IMR-90 (cell line): Measurements from ENCODE around the gene USP43. TPM values are rescaled to one million over a fixed set of nuclear protein-coding genes. Genes with fewer than 3 reads are reported as not detected.

Experiments used
- ATAC-seq: fragments of 200-7000 bp; cut with Tn5 transposase; 2 replicates; pipeline ENCODE4 v1.9.1; 2020; ENCODE audit warnings: low read depth, mild to moderate bottlenecking, moderate library complexity
- BruUV-seq: library from RNA; stranded (reverse); fragments of 400-500 nt; replicated peaks from 2 replicates; lab custom pipeline; 2021; lab: Mats Ljungman, UMichigan
- CTCF ChIA-PET: fragments of 300-600 bp; formaldehyde crosslinking; extraction: SDS; loops from one replicate; lab custom pipeline; 2021; ENCODE audit warnings: antibody characterized with exemption; lab: Yijun Ruan, JAX
- POLR2A ChIA-PET: fragments of 300-600 bp; sonication (Branson Sonifier 250); formaldehyde crosslinking; loops from one replicate; lab custom pipeline; 2022; ENCODE audit warnings: antibody characterized with exemption; ENCODE audit not compliant: unreplicated experiment; lab: Charles Lee
- DNase-seq: peaks from one replicate; pipeline ENCODE4 v3.0.0; 2013
- H2AFZ ChIP-seq: replicated peaks from 2 replicates; pipeline ENCODE3; 2013; ENCODE audit warnings: low read length, mild to moderate bottlenecking; ENCODE audit not compliant: poor library complexity
- H2AK5ac ChIP-seq: 2 replicates; pipeline ENCODE4 v1.6.1; 2013; ENCODE audit warnings: low read depth, low read length, inconsistent platforms
- H2AK9ac ChIP-seq: replicated peaks from 2 replicates; pipeline ENCODE3; 2013; ENCODE audit warnings: mild to moderate bottlenecking, low read depth, low read length, moderate library complexity; ENCODE audit not compliant: poor library complexity
- H2BK120ac ChIP-seq: 2 replicates; pipeline ENCODE4 v1.6.1; 2013; ENCODE audit warnings: low read depth, low read length, inconsistent platforms
- H2BK15ac ChIP-seq: 3 replicates; pipeline ENCODE4 v1.6.1; 2013; ENCODE audit warnings: low read depth, low read length, inconsistent platforms
- H2BK20ac ChIP-seq: 2 replicates; pipeline ENCODE4 v1.6.1; 2013; ENCODE audit warnings: low read depth, mild to moderate bottlenecking, inconsistent platforms, low read length, moderate library complexity
- H2BK5ac ChIP-seq: 2 replicates; pipeline ENCODE4 v1.6.1; 2013; ENCODE audit warnings: mild to moderate bottlenecking, low read depth, low read length, inconsistent platforms; ENCODE audit not compliant: poor library complexity, severe bottlenecking
- H3K14ac ChIP-seq: replicated peaks from 2 replicates; pipeline ENCODE4 v1.6.1; 2013; ENCODE audit warnings: low read depth, low read length, inconsistent platforms
- H3K18ac ChIP-seq: 2 replicates; pipeline ENCODE4 v1.6.1; 2013; ENCODE audit warnings: low read depth, low read length, control low read depth
- H3K23ac ChIP-seq: 2 replicates; pipeline ENCODE4 v1.6.1; 2013; ENCODE audit warnings: low read depth, low read length, inconsistent platforms
- H3K27ac ChIP-seq: 2 replicates; pipeline ENCODE4 v1.5.1; 2013; ENCODE audit warnings: mild to moderate bottlenecking, control low read depth, low read length; ENCODE audit not compliant: insufficient read depth
- H3K27me3 ChIP-seq: 2 replicates; pipeline ENCODE4 v1.6.1; 2013; ENCODE audit warnings: low read length; ENCODE audit not compliant: control insufficient read depth, insufficient read depth
- H3K36me3 ChIP-seq: 2 replicates; pipeline ENCODE4 v1.6.1; 2013; ENCODE audit warnings: low read length, mixed read lengths; ENCODE audit not compliant: control insufficient read depth, insufficient read depth
- H3K4ac ChIP-seq: 2 replicates; pipeline ENCODE4 v1.6.1; 2013; ENCODE audit warnings: low read depth, low read length, inconsistent platforms
- H3K4me1 ChIP-seq: 2 replicates; pipeline ENCODE4 v1.6.1; 2013; ENCODE audit warnings: low read length, mixed read lengths; ENCODE audit not compliant: control insufficient read depth, insufficient read depth
- H3K4me2 ChIP-seq: 2 replicates; pipeline ENCODE4 v1.6.1; 2013; ENCODE audit warnings: low read depth, mild to moderate bottlenecking, control low read depth, low read length, moderate library complexity
- H3K4me3 ChIP-seq: 2 replicates; pipeline ENCODE4 v1.5.1; 2013; ENCODE audit warnings: low read depth, mild to moderate bottlenecking, control low read depth, low read length, moderate library complexity; ENCODE audit not compliant: insufficient read depth
- H3K56ac ChIP-seq: 2 replicates; pipeline ENCODE4 v1.6.1; 2013; ENCODE audit warnings: low read length, inconsistent platforms; ENCODE audit not compliant: insufficient read depth; ENCODE audit errors: extremely low read depth
- H3K79me1 ChIP-seq, 2 experiments: 2 replicates each; pipeline ENCODE4 v1.6.1; 2013; ENCODE audit warnings: low read length in 2 of 2, inconsistent platforms in 1 of 2, low read depth in 1 of 2
- H3K9ac ChIP-seq: 2 replicates; pipeline ENCODE4 v1.6.1; 2013; ENCODE audit warnings: low read depth, low read length, control low read depth
- H3K9me1 ChIP-seq: 2 replicates; pipeline ENCODE4 v1.6.1; 2013; ENCODE audit warnings: low read length, inconsistent platforms; ENCODE audit not compliant: insufficient read depth
- H3K9me3 ChIP-seq: 2 replicates; pipeline ENCODE4 v1.6.1; 2013; ENCODE audit warnings: low read length; ENCODE audit not compliant: control insufficient read depth, insufficient read depth
- H4K20me1 ChIP-seq: 2 replicates; pipeline ENCODE4 v1.6.1; 2013; ENCODE audit warnings: low read length, inconsistent platforms; ENCODE audit not compliant: insufficient read depth
- H4K5ac ChIP-seq: 2 replicates; pipeline ENCODE4 v1.6.1; 2013; ENCODE audit warnings: mild to moderate bottlenecking, low read depth, low read length, control low read depth
- H4K8ac ChIP-seq, 2 experiments: 2 replicates each; pipeline ENCODE4 v1.6.1; 2013; ENCODE audit warnings: low read depth in 2 of 2, low read length in 2 of 2, control low read depth in 1 of 2, inconsistent platforms in 1 of 2
- H4K91ac ChIP-seq: 2 replicates; pipeline ENCODE4 v1.6.1; 2013; ENCODE audit warnings: low read depth, low read length, inconsistent platforms; ENCODE audit not compliant: insufficient read depth
- BHLHE40 ChIP-seq: fragments of 150-350 bp; IDR thresholded peaks from 2 replicates; pipeline ENCODE4 v1.6.1; 2016; ENCODE audit warnings: mild to moderate bottlenecking, low read depth, low read length
- CEBPB ChIP-seq: IDR thresholded peaks from 2 replicates; pipeline ENCODE4 v1.6.1; 2012; ENCODE audit warnings: low read depth, low read length, improper control_type of control experiment
- CHD1 ChIP-seq: IDR thresholded peaks from 2 replicates; pipeline ENCODE4 v1.6.1; 2012; ENCODE audit warnings: low read depth, low read length, improper control_type of control experiment
- ELK1 ChIP-seq: fragments of 150-350 bp; IDR thresholded peaks from 2 replicates; pipeline ENCODE4 v1.6.1; 2016; ENCODE audit warnings: low read depth, mild to moderate bottlenecking, low read length, moderate library complexity, borderline replicate concordance
- FOS ChIP-seq: fragments of 150-350 bp; IDR thresholded peaks from 2 replicates; pipeline ENCODE4 v1.6.1; 2016; ENCODE audit warnings: low read depth, low read length
- MAZ ChIP-seq: IDR thresholded peaks from 2 replicates; pipeline ENCODE4 v1.6.1; 2012; ENCODE audit warnings: low read depth, mild to moderate bottlenecking, low read length, improper control_type of control experiment, moderate library complexity, borderline replicate concordance
- MXI1 ChIP-seq: IDR thresholded peaks from 2 replicates; pipeline ENCODE4 v1.6.1; 2012; ENCODE audit warnings: low read depth, mild to moderate bottlenecking, low read length, moderate library complexity, borderline replicate concordance
- NFE2L2 ChIP-seq: fragments of 150-350 bp; IDR thresholded peaks from 2 replicates; pipeline ENCODE4 v1.6.1; 2016; ENCODE audit warnings: low read depth, mild to moderate bottlenecking, low read length
- POLR2A ChIP-seq: IDR thresholded peaks from 2 replicates; pipeline ENCODE4 v1.6.1; 2012; ENCODE audit warnings: mild to moderate bottlenecking, low read depth, low read length
- RAD21 ChIP-seq: IDR thresholded peaks from 2 replicates; pipeline ENCODE4 v1.6.1; 2012; ENCODE audit warnings: low read length, improper control_type of control experiment
- RCOR1 ChIP-seq: IDR thresholded peaks from 2 replicates; pipeline ENCODE4 v1.6.1; 2012; ENCODE audit warnings: mild to moderate bottlenecking, low read length, improper control_type of control experiment; ENCODE audit not compliant: insufficient replicate concordance
- RFX5 ChIP-seq: IDR thresholded peaks from 2 replicates; pipeline ENCODE4 v1.8.0; 2012; ENCODE audit warnings: low read depth, mild to moderate bottlenecking, low read length, moderate library complexity
- SMC3 ChIP-seq: fragments of 150-350 bp; IDR thresholded peaks from 2 replicates; pipeline ENCODE4 v1.6.1; 2016; ENCODE audit warnings: low read depth, mild to moderate bottlenecking, antibody characterized with exemption, low read length, moderate library complexity
- WGBS, 2 experiments: methylation state at CpG; one replicate each; pipeline versions ENCODE4 v1.1.5 to v1.1.7; 2013; ENCODE audit warnings: missing lambda C conversion rate in 2 of 2; ENCODE audit not compliant: insufficient read length in 1 of 2; ENCODE audit errors: extremely low coverage in 2 of 2; 5-methylcytosine and 5-hydroxymethylcytosine counted together
- dilution Hi-C: fragments of 300-500 bp; cut with HindIII; formaldehyde crosslinking; loops from one replicate; pipeline ENCODE4 v1.14.3; 2018; ENCODE audit warnings: low sequenced_read_pairs; ENCODE audit not compliant: unreplicated experiment
- in situ Hi-C: fragments of 300-500 bp; cut with MboI; formaldehyde crosslinking; loops from 3 replicates; pipeline ENCODE4 v1.14.3; 2019; ENCODE audit warnings: low sequenced_read_pairs, inconsistent platforms, mixed read lengths
- intact Hi-C: fragments of 100-400 bp; cut with micrococcal nuclease; formaldehyde crosslinking; loops from 2 replicates; pipeline ENCODE4 v1.10.0; 2022
- polyA plus RNA-seq, 3 experiments: library from polyadenylated mRNA; depleted of rRNA; stranded (reverse); fragments of >200 nt; gene quantifications; 2 replicates each; pipeline ENCODE4 v1.2.3, GENCODE V29; 2012; ENCODE audit warnings: low replicate concordance in 1 of 3
- total RNA-seq: library from RNA; depleted of rRNA; stranded (reverse); fragments of >200 nt; gene quantifications from 2 replicates; pipeline ENCODE4 v1.2.3, GENCODE V29; 2012

Gene USP43
- total and polyA plus RNA-seq, 2 of the 4 experiments (the other 2 are of a cell fraction) = not detected

- no peak overlapping the region for H2BK15ac ChIP-seq
- dilution Hi-C loops = no loop called here
- ATAC-seq = no peak
- no peak overlapping the region for H3K56ac ChIP-seq
- H2BK20ac ChIP-seq = no peak overlapping the region
- H3K4me1 ChIP-seq = no peaks in the 10 kb centered on the region
- H3K36me3 ChIP-seq = no peaks in the 10 kb centered on the region
- H2AFZ ChIP-seq = no peak overlapping the region
- no peak overlapping the region for H4K5ac ChIP-seq
- H3K9ac ChIP-seq = no peak overlapping the region
- intact Hi-C loops = no loop called here
- POLR2A ChIA-PET = no interaction called here
- DNase-seq = no peak
- no peak overlapping the region for H3K18ac ChIP-seq
- no peak overlapping the region for H3K4me3 ChIP-seq
- no peak overlapping the region for H2BK120ac ChIP-seq
- H3K27ac ChIP-seq = no peak overlapping the region
- 70% methylated on average over 2 of the region's 9 CpGs; no CpG with 5 or more reads in 1 of the 2 experiments for WGBS, 2 experiments
- CTCF ChIA-PET = no interaction called here
- no peak overlapping the region for H3K23ac ChIP-seq
- H3K14ac ChIP-seq = no peak overlapping the region
- H2BK5ac ChIP-seq = no peak overlapping the region
- H2AK5ac ChIP-seq = no peak overlapping the region
- H3K4ac ChIP-seq = no peak overlapping the region
- no peaks in the 10 kb centered on the region for H3K79me1 ChIP-seq
- no peaks in the 10 kb centered on the region for H3K27me3 ChIP-seq
- no peak overlapping the region for H4K91ac ChIP-seq
- H2AK9ac ChIP-seq = no peak overlapping the region
- no TSS peak for BruUV-seq
- no peaks in the 10 kb centered on the region for H4K20me1 ChIP-seq
- no peaks in the 10 kb centered on the region for H3K9me3 ChIP-seq
- in situ Hi-C loops = no loop called here
- H3K9me1 ChIP-seq = no peaks in the 10 kb centered on the region
- H4K8ac ChIP-seq = no peak overlapping the region
- no peak overlapping the region for H3K4me2 ChIP-seq
- TF ChIP-seq RCOR1 (no peak), ELK1 (no peak), CEBPB (no peak), BHLHE40 (no peak), MAZ (no peak), POLR2A (no peak), RAD21 (no peak), NFE2L2 (no peak), RFX5 (no peak), MXI1 (no peak), FOS (no peak), SMC3 (no peak), CHD1 (no peak)
Measured at GRCh38 chr17:9612006-9612405, 33.3 kb upstream of the USP43 start.
